ENCODE results near the gene RIMBP2.

- no peak for TF ChIP-seq ZNF416 (tag by site-specific recombination; IDR thresholded peaks at IDR 0.05)
- no peak for TF ChIP-seq CTCF (tag by site-specific recombination; IDR thresholded peaks at IDR 0.05)
- no peak for TF ChIP-seq ZNF423 (tag by site-specific recombination; IDR thresholded peaks at IDR 0.05)
- TF ChIP-seq ZNF639 (tag by site-specific recombination; IDR thresholded peaks at IDR 0.05) = no peak
- TF ChIP-seq BCL11A (tag by site-specific recombination; IDR thresholded peaks at IDR 0.05; ENCODE audit: low read depth) = no peak
- no peak for TF ChIP-seq ZNF843 (tag by site-specific recombination; IDR thresholded peaks at IDR 0.05)
- TF ChIP-seq SALL2 (tag by site-specific recombination; IDR thresholded peaks at IDR 0.05; ENCODE audit: borderline replicate concordance) = no peak
- no peak for TF ChIP-seq ZNF248 (tag by site-specific recombination; IDR thresholded peaks at IDR 0.05)
- no peak for TF ChIP-seq ZBTB8A (tag by site-specific recombination; IDR thresholded peaks at IDR 0.05)
- no peak for TF ChIP-seq ZBTB21 (tag by site-specific recombination; IDR thresholded peaks at IDR 0.05)
These were observed 142.9 kb downstream of the RIMBP2 start for GRCh38 chr12:130573235-130573634.

Data from HEK293 (cell line).